HEK293 (cell line): ENCODE data around the gene NEK11.

Experiments used
- CTCF ChIP-seq: fragments of 450-650 bp; formaldehyde crosslinking; IDR thresholded peaks from 2 replicates; pipeline ENCODE4 v1.5.1; 2016; ENCODE audit warnings: missing biosample characterization, missing genetic modification characterization
- GLI4 ChIP-seq: fragments of 450-650 bp; formaldehyde crosslinking; IDR thresholded peaks from 2 replicates; pipeline ENCODE4 v1.5.1; 2016; ENCODE audit warnings: missing biosample characterization, missing genetic modification characterization
- HIC1 ChIP-seq: fragments of 450-650 bp; formaldehyde crosslinking; IDR thresholded peaks from 2 replicates; pipeline ENCODE4 v1.5.1; 2016; ENCODE audit warnings: missing biosample characterization, missing genetic modification characterization
- HOXA7 ChIP-seq: sonication (generic); formaldehyde crosslinking; IDR thresholded peaks from 2 replicates; pipeline ENCODE4 v1.8.1; 2022; ENCODE audit warnings: missing genetic modification reagents, borderline replicate concordance
- REST ChIP-seq: fragments of 450-650 bp; formaldehyde crosslinking; IDR thresholded peaks from 2 replicates; pipeline ENCODE4 v1.5.1; 2016; ENCODE audit warnings: missing biosample characterization, missing genetic modification characterization
- ZNF18 ChIP-seq: fragments of 450-650 bp; formaldehyde crosslinking; IDR thresholded peaks from 2 replicates; pipeline ENCODE4 v1.5.1; 2016; ENCODE audit warnings: missing biosample characterization, missing genetic modification characterization
- ZNF274 ChIP-seq, 2 experiments: fragments of 200-500 bp in 1 of 2; fragments of 450-650 bp in 1 of 2; sonication (Bioruptor generic) in 1 of 2; formaldehyde crosslinking in 1 of 2; IDR thresholded peaks; 2 replicates each; pipeline versions ENCODE4 v1.5.1 to v1.6.1; 2014 to 2016; ENCODE audit warnings: borderline replicate concordance in 1 of 2, inconsistent platforms in 1 of 2, low read length in 1 of 2, missing biosample characterization in 1 of 2, missing genetic modification characterization in 1 of 2
- ZNF747 ChIP-seq: fragments of 450-650 bp; formaldehyde crosslinking; IDR thresholded peaks from 2 replicates; pipeline ENCODE4 v1.5.1; 2016; ENCODE audit warnings: missing biosample characterization, missing genetic modification characterization

- no peak for TF ChIP-seq GLI4 (tag by site-specific recombination)
- no peak for TF ChIP-seq ZNF18 (tag by site-specific recombination)
- TF ChIP-seq ZNF274 (IDR thresholded peaks at IDR 0.05; ENCODE audit: low read length) = no peak
- no peak for TF ChIP-seq ZNF274 (tag by site-specific recombination; IDR thresholded peaks at IDR 0.05; ENCODE audit: borderline replicate concordance)
- TF ChIP-seq HIC1 = no peak
- no peak for TF ChIP-seq HOXA7 (CRISPR knock-in tag)
- no peak for TF ChIP-seq ZNF747 (tag by site-specific recombination)
- no peak for TF ChIP-seq REST (tag by site-specific recombination)
- TF ChIP-seq CTCF (tag by site-specific recombination) = no peak
Observed at GRCh38 chr3:131232711-131233267, 206.1 kb downstream of the NEK11 start.
